Measurements from ENCODE around the gene GJA5. TPM values are rescaled to one million over a fixed set of nuclear protein-coding genes. Genes with fewer than 3 reads are reported as not detected.

GJA5 gene
- total RNA-seq, 6 experiments from 2014 or later: 17.6 to 25.7 (median 20.2) TPM

DNA sequence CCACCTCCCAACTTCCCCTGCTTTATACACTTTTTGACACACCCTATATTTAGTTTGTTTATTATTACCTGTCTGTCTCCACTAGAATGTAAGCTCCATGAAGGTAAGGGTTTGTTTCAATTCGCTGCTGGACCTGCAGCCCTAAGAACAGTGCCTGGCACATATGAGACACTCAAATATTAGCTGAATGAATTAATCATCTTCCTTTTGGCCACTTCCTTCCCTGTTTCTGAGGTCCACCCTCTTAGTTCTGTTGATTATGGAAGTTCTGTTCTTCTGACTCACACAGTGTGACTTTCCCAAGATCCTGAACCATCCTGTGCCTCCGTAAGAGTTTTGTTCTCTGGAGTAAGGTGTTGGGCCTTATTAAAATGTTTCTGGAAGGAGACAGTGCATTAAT lies 40.4 kb upstream of the GJA5 start:
- Mint-ChIP-seq H3K9me3 (peaks cover 6% of the 10 kb centered on the region; the same call in 1 of the 2 replicates), H3K4me3 (no peak overlapping the region), H3K36me3 (ENCODE audit: low read depth) (no peaks in the 10 kb centered on the region; the same call in 1 of the 2 replicates), H3K27me3 (ENCODE audit: insufficient read depth) (no peaks in the 10 kb centered on the region; the same call in 1 of the 2 replicates), H3K4me1 (ENCODE audit: low read depth) (peaks cover 14% of the 10 kb centered on the region; the same call in 1 of the 2 replicates), H3K27ac (no peak overlapping the region)
- no peak for DNase-seq
- TF ChIP-seq CTCF (IDR thresholded peaks at IDR 0.05): no peak

- H3K36me3 Mint-ChIP-seq (ENCODE audit: low read depth): no peaks in the 10 kb centered on the region; the same call in 1 of the 2 replicates
- no peak overlapping the region for H3K27ac Mint-ChIP-seq
- no peak overlapping the region for H3K4me3 Mint-ChIP-seq
- no peak for TF ChIP-seq CTCF (IDR thresholded peaks at IDR 0.05)
- H3K9me3 Mint-ChIP-seq: peaks cover 6% of the 10 kb centered on the region; the same call in 1 of the 2 replicates
- no peaks in the 10 kb centered on the region; the same call in 1 of the 2 replicates for H3K27me3 Mint-ChIP-seq (ENCODE audit: insufficient read depth)
- no peak for DNase-seq
- H3K4me1 Mint-ChIP-seq (ENCODE audit: low read depth): peaks cover 7% of the 10 kb centered on the region; the same call in 1 of the 2 replicates
Measured at GRCh38 chr1:147798731-147799130, 38.3 kb upstream of the GJA5 start.

- Mint-ChIP-seq H3K4me1 (ENCODE audit: low read depth) (no peaks in the 10 kb centered on the region), H3K27me3 (ENCODE audit: insufficient read depth) (peaks cover 2% of the 10 kb centered on the region; the same call in 1 of the 2 replicates), H3K27ac (no peak overlapping the region), H3K4me3 (no peak overlapping the region), H3K9me3 (no peaks in the 10 kb centered on the region; the same call in 1 of the 2 replicates), H3K36me3 (ENCODE audit: low read depth) (no peaks in the 10 kb centered on the region)
- DNase-seq: no peak
- no peak for TF ChIP-seq CTCF (IDR thresholded peaks at IDR 0.05)
Measured at GRCh38 chr1:147794570-147794969, 34.2 kb upstream of the GJA5 start.

- no peaks in the 10 kb centered on the region; the same call in 1 of the 2 replicates for H3K9me3 Mint-ChIP-seq
- no peaks in the 10 kb centered on the region for H3K4me1 Mint-ChIP-seq (ENCODE audit: low read depth)
- H3K27ac Mint-ChIP-seq: no peak overlapping the region
- no peak for TF ChIP-seq CTCF (IDR thresholded peaks at IDR 0.05)
- no peaks in the 10 kb centered on the region for H3K36me3 Mint-ChIP-seq (ENCODE audit: low read depth)
- no peak overlapping the region for H3K4me3 Mint-ChIP-seq
- peaks cover 4% of the 10 kb centered on the region for H3K27me3 Mint-ChIP-seq (ENCODE audit: insufficient read depth)
- no peak for DNase-seq
Measured at GRCh38 chr1:147791876-147792275, 31.5 kb upstream of the GJA5 start.

DNA sequence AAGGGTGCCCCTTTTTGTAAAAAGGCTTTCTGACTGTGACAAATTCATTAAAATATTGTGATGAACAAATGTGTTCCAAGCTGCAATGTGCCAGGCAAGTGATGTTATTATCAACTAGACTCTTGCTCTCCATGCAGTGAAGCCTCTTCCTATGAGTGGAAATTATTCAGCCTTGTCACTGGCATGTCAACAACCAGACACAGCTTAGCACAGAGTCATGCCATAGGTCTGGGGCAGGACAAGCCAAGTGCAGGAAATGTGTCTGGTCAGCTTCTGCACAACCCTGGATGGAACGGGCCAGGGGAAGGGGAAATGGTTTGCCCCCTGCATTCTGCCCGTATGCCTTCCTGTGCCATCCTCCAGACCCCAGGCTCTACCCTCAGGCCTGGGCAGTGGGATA lies 27.4 kb upstream of the GJA5 start:
- H3K4me1 Mint-ChIP-seq (ENCODE audit: low read depth): no peaks in the 10 kb centered on the region
- no peak for DNase-seq
- H3K36me3 Mint-ChIP-seq (ENCODE audit: low read depth): no peaks in the 10 kb centered on the region
- no peak for TF ChIP-seq CTCF (IDR thresholded peaks at IDR 0.05)
- no peak overlapping the region for H3K27ac Mint-ChIP-seq
- H3K27me3 Mint-ChIP-seq (ENCODE audit: insufficient read depth): peaks cover 4% of the 10 kb centered on the region
- H3K9me3 Mint-ChIP-seq: no peaks in the 10 kb centered on the region; the same call in 1 of the 2 replicates
- no peak overlapping the region for H3K4me3 Mint-ChIP-seq
